Peyer's patch (tissue), 4 donors: ENCODE results near the gene EXOC4.
"Not testable (repeated sequence)": the region's sequence is repeated elsewhere in the genome, so short reads cannot be mapped to it uniquely, and the experiment has no call there.

Source experiments
- POLR2A ChIP-seq, 2 donors: fragments of 450-650 bp; IDR thresholded peaks; one replicate each; pipeline ENCODE4 v1.5.1; 2017; ENCODE audit warnings: antibody characterized with exemption in 2 of 2, mild to moderate bottlenecking in 2 of 2, moderate library complexity in 2 of 2
- TF ChIP-seq, protein P1 (sequence below), 6 experiments: fragments of 450-650 bp in 4 of 6; fragments of 200-600 bp in 2 of 6; sonication (generic) in 1 of 6; IDR thresholded peaks; one replicate each; pipeline ENCODE4 v1.5.1; 2017 to 2019; ENCODE audit warnings: antibody characterized with exemption in 6 of 6, mild to moderate bottlenecking in 3 of 6, moderate library complexity in 1 of 6

DNA sequence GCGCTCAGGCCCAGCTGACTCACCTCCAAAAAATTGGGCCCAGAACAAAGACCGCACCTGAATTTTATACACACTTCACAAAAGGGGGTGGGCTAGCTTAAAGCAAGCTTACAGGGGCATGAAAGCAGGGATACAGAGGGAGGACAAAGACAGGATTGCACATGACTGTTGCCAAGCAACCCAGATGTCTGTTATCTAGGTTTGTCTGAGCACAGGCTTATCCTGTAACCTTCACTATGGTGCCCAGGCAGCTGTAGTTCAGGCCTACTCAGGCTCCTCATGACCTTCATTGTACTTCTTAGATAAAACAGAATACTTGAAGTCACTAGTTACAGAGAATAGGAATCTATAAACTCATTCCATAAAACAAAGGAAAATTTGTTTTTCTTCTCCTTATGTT is 824.7 kb downstream of the EXOC4 start:
- TF ChIP-seq, protein P1, sequence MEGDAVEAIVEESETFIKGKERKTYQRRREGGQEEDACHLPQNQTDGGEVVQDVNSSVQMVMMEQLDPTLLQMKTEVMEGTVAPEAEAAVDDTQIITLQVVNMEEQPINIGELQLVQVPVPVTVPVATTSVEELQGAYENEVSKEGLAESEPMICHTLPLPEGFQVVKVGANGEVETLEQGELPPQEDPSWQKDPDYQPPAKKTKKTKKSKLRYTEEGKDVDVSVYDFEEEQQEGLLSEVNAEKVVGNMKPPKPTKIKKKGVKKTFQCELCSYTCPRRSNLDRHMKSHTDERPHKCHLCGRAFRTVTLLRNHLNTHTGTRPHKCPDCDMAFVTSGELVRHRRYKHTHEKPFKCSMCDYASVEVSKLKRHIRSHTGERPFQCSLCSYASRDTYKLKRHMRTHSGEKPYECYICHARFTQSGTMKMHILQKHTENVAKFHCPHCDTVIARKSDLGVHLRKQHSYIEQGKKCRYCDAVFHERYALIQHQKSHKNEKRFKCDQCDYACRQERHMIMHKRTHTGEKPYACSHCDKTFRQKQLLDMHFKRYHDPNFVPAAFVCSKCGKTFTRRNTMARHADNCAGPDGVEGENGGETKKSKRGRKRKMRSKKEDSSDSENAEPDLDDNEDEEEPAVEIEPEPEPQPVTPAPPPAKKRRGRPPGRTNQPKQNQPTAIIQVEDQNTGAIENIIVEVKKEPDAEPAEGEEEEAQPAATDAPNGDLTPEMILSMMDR (IDR thresholded peaks at IDR 0.05), result not testable (repeated sequence)
- not testable (repeated sequence) for TF ChIP-seq POLR2A (IDR thresholded peaks at IDR 0.05)
